ENCODE measurements around the gene CBFA2T3. TPM values are rescaled to one million over a fixed set of nuclear protein-coding genes. Genes with fewer than 3 reads are reported as not detected.

The CBFA2T3 gene
- total RNA-seq, 1 donor from 2014 or later = not detected

DNA sequence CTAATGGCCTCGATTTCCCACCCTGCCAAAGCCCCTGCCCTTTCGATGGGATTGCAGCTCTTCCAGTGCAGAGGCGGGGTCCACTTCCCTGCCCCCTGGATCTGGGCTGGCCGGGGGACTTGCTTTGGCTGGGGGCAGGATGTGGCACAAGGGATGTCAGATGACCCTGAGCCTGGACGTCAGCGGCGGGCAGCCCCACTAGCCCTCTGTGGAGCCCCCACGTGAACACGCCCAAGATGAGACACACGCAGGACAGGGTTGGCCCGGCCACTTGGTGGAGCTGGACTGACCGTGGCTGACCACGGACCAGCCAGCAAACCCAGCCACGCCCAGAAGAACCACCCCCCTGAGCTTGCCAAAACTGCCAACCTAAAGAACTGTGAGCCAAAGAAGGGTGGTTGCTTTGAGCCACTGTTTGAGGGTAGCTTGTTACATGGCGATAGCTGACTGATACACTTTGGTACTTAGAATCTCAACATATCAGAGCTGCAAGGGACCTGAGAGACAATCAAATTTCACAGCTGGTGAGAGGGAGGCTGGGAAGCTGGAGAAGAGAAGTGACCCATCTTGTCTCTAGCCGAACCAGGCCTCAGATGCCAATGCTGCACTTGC, 63.9 kb downstream of the CBFA2T3 start:
- TF ChIP-seq, protein P1, sequence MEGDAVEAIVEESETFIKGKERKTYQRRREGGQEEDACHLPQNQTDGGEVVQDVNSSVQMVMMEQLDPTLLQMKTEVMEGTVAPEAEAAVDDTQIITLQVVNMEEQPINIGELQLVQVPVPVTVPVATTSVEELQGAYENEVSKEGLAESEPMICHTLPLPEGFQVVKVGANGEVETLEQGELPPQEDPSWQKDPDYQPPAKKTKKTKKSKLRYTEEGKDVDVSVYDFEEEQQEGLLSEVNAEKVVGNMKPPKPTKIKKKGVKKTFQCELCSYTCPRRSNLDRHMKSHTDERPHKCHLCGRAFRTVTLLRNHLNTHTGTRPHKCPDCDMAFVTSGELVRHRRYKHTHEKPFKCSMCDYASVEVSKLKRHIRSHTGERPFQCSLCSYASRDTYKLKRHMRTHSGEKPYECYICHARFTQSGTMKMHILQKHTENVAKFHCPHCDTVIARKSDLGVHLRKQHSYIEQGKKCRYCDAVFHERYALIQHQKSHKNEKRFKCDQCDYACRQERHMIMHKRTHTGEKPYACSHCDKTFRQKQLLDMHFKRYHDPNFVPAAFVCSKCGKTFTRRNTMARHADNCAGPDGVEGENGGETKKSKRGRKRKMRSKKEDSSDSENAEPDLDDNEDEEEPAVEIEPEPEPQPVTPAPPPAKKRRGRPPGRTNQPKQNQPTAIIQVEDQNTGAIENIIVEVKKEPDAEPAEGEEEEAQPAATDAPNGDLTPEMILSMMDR (IDR thresholded peaks at IDR 0.05) = no peak
- Mint-ChIP-seq H3K9me3 (ENCODE audit: low read depth) (no peaks in the 10 kb centered on the region), H3K27ac (ENCODE audit: unreplicated experiment) (no peak overlapping the region), H3K27me3 (ENCODE audit: low read depth) (peaks cover 6% of the 10 kb centered on the region), H3K36me3 (ENCODE audit: low read depth) (no peaks in the 10 kb centered on the region), H3K4me1 (ENCODE audit: low read depth) (peaks cover 26% of the 10 kb centered on the region), H3K4me3 (ENCODE audit: unreplicated experiment) (no peak overlapping the region)
- no peak for DNase-seq (ENCODE audit: low spot score)

GRCh38 chr16:88912556-88912955, 64.5 kb downstream of the CBFA2T3 start:
- Mint-ChIP-seq H3K27me3 (ENCODE audit: low read depth) (peaks cover 6% of the 10 kb centered on the region), H3K27ac (ENCODE audit: unreplicated experiment) (no peak overlapping the region), H3K9me3 (ENCODE audit: low read depth) (no peaks in the 10 kb centered on the region), H3K4me3 (ENCODE audit: unreplicated experiment) (no peak overlapping the region), H3K36me3 (ENCODE audit: low read depth) (no peaks in the 10 kb centered on the region), H3K4me1 (ENCODE audit: low read depth) (peaks cover 30% of the 10 kb centered on the region)
- no peak for DNase-seq (ENCODE audit: low spot score)
- TF ChIP-seq, protein P1 (IDR thresholded peaks at IDR 0.05) = no peak

GRCh38 chr16:88911946-88912310, 65.1 kb downstream of the CBFA2T3 start:
- Mint-ChIP-seq H3K9me3 (ENCODE audit: low read depth) (no peaks in the 10 kb centered on the region), H3K27ac (ENCODE audit: unreplicated experiment) (no peak overlapping the region), H3K27me3 (ENCODE audit: low read depth) (peaks cover 6% of the 10 kb centered on the region), H3K36me3 (ENCODE audit: low read depth) (no peaks in the 10 kb centered on the region), H3K4me3 (ENCODE audit: unreplicated experiment) (no peak overlapping the region), H3K4me1 (ENCODE audit: low read depth) (peaks cover 26% of the 10 kb centered on the region)
- TF ChIP-seq, protein P1 (IDR thresholded peaks at IDR 0.05) = no peak
- DNase-seq (ENCODE audit: low spot score) = no peak

DNA sequence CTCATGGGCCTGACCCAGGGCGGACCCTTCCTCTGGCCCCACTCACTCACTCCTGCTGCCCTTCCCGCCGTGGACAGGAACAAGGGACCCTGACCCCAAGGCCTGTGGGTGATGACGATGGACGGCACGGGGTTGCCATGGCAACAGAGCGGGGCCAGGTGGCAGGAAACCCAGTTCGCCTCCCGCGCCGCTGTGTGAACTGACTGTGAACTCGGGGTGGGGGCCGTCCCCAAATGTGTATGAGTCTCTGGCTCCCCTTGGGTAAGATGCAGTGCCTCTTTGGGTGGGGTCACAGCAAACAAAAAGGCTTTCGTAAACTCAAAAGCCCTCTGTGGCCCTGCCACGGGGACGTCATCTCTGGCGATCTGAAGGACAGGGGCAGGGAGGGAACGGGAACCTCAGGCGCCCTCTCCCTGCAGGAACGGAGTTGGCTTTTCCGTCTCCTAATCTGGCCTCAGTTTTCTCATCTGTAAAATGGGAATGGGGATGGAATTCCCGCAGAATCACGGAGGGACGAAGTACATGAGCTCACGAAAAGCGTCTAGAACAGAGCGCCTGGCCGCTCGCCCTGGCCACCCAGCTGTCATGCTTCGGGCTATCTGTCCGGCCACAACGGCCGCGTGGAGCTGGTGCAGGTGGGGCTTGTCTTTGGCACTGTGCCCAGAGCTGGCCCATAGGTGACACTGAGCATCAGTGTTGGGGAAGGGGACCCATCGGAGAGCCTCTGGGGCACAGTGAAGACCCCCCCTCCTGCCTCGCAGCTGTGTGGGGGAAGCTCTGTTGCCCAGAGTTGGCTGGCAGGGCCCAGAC, 65.7 kb downstream of the CBFA2T3 start:
- TF ChIP-seq, protein P1 (IDR thresholded peaks at IDR 0.05) = no peak
- H3K27ac Mint-ChIP-seq (ENCODE audit: unreplicated experiment) = no peak overlapping the region

GRCh38 chr16:88910284-88911135, 66.5 kb downstream of the CBFA2T3 start:
- TF ChIP-seq, protein P1 (IDR thresholded peaks at IDR 0.05) = no peak
- Mint-ChIP-seq H3K36me3 (ENCODE audit: low read depth) (no peaks in the 10 kb centered on the region), H3K27me3 (ENCODE audit: low read depth) (peaks cover 6% of the 10 kb centered on the region), H3K9me3 (ENCODE audit: low read depth) (no peaks in the 10 kb centered on the region), H3K4me1 (ENCODE audit: low read depth) (peaks cover 17% of the 10 kb centered on the region), H3K4me3 (ENCODE audit: unreplicated experiment) (no peak overlapping the region), H3K27ac (ENCODE audit: unreplicated experiment) (no peak overlapping the region)
- no peak for DNase-seq (ENCODE audit: low spot score)

More for the DNA sequence above, 65.7 kb downstream of the CBFA2T3 start:
- Mint-ChIP-seq H3K36me3 (ENCODE audit: low read depth) (no peaks in the 10 kb centered on the region), H3K4me1 (ENCODE audit: low read depth) (peaks cover 22% of the 10 kb centered on the region), H3K9me3 (ENCODE audit: low read depth) (no peaks in the 10 kb centered on the region), H3K4me3 (ENCODE audit: unreplicated experiment) (no peak overlapping the region), H3K27me3 (ENCODE audit: low read depth) (peaks cover 6% of the 10 kb centered on the region)
- DNase-seq (ENCODE audit: low spot score) = no peak

All from chondrocyte (in vitro differentiated cells).